ENCODE measurements around the gene ATP6V1G3. TPM values are rescaled to one million over a fixed set of nuclear protein-coding genes. Genes with fewer than 3 reads are reported as not detected.

ATP6V1G3 gene
- total RNA-seq, 1 donor from 2014 or later = not detected

GRCh38 chr1:198559362-198559761 lies 18.9 kb upstream of the ATP6V1G3 start:
- no peaks in the 10 kb centered on the region for H3K9me3 Mint-ChIP-seq

DNA sequence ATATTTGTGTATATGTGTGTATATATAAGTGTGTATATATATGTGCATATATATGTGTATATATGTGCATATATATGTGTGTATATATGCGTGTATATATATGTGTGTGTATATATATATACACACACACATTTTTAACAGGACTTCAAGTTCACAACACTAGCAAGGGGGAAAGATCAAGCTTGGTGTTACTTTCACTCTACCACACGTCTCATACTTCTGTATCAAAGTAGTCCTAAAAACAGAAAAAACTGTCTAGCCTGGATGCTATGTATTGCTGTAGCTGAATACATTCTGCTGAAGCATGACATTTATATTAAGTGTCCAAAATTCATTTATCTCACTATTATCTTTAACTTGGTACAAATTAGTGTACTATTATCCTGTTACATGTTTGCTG lies 17.9 kb upstream of the ATP6V1G3 start:
- Mint-ChIP-seq H3K27ac (ENCODE audit: unreplicated experiment) (no peak overlapping the region), H3K4me1 (no peaks in the 10 kb centered on the region), H3K9me3 (no peaks in the 10 kb centered on the region), H3K36me3 (ENCODE audit: low read depth) (no peaks in the 10 kb centered on the region), H3K4me3 (no peak overlapping the region), H3K27me3 (ENCODE audit: low read depth) (no peaks in the 10 kb centered on the region)
- TF ChIP-seq, protein P1, sequence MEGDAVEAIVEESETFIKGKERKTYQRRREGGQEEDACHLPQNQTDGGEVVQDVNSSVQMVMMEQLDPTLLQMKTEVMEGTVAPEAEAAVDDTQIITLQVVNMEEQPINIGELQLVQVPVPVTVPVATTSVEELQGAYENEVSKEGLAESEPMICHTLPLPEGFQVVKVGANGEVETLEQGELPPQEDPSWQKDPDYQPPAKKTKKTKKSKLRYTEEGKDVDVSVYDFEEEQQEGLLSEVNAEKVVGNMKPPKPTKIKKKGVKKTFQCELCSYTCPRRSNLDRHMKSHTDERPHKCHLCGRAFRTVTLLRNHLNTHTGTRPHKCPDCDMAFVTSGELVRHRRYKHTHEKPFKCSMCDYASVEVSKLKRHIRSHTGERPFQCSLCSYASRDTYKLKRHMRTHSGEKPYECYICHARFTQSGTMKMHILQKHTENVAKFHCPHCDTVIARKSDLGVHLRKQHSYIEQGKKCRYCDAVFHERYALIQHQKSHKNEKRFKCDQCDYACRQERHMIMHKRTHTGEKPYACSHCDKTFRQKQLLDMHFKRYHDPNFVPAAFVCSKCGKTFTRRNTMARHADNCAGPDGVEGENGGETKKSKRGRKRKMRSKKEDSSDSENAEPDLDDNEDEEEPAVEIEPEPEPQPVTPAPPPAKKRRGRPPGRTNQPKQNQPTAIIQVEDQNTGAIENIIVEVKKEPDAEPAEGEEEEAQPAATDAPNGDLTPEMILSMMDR (conservative IDR thresholded peaks at IDR 0.05) = no peak
- no peak for DNase-seq (ENCODE audit: low read depth, low spot score)

More at GRCh38 chr1:198559362-198559761, 18.9 kb upstream of the ATP6V1G3 start:
- Mint-ChIP-seq H3K4me1 (no peaks in the 10 kb centered on the region), H3K27me3 (ENCODE audit: low read depth) (no peaks in the 10 kb centered on the region), H3K36me3 (ENCODE audit: low read depth) (no peaks in the 10 kb centered on the region), H3K4me3 (no peak overlapping the region), H3K27ac (ENCODE audit: unreplicated experiment) (no peak overlapping the region)
- no peak for DNase-seq (ENCODE audit: low read depth, low spot score)
- TF ChIP-seq, protein P1 (conservative IDR thresholded peaks at IDR 0.05) = no peak

- Mint-ChIP-seq H3K27ac (ENCODE audit: unreplicated experiment) (peak overlapping the region; percentile 10), H3K36me3 (ENCODE audit: low read depth) (no peaks in the 10 kb centered on the region), H3K4me1 (no peaks in the 10 kb centered on the region), H3K27me3 (ENCODE audit: low read depth) (no peaks in the 10 kb centered on the region), H3K9me3 (no peaks in the 10 kb centered on the region), H3K4me3 (no peak overlapping the region)
- TF ChIP-seq, protein P1 (conservative IDR thresholded peaks at IDR 0.05) = no peak
- no peak for DNase-seq (ENCODE audit: low read depth, low spot score)
Observed at GRCh38 chr1:198556971-198557370, 16.5 kb upstream of the ATP6V1G3 start.

DNA sequence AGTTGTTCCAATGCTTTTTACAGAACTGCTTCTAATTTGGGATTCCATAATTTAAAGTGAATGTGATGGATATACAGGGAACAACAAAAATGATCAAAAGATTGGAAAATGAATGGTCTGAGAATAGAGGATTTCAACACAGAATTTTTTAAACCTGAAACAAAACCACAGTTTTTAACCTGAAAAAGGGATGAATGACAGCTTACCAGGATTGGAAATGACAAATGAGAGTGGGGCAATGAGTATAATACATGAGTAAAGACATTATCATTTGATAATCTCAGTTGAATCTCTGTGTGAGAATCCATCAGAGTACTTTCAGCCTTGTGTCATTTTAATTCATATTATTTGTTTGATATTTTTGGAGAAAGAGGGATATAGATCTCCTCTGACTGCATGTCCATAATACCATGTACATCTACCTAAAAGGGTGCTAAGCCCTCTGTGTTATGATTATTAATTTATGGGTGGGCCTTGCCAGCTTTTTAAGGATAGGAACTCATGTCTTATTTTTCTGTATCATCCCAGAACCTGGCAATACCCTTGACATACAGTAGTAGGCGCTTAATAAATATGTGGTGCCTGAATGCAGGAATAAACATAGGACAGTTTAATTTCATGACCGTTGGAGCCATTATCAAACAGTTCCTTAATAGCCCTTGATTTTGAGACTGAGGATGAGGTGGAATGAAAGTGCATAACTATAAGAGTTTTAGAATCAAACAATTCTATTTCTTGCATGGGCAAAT lies 12.4 kb upstream of the ATP6V1G3 start:
- Mint-ChIP-seq H3K9me3 (no peaks in the 10 kb centered on the region), H3K4me1 (no peaks in the 10 kb centered on the region), H3K27me3 (ENCODE audit: low read depth) (no peaks in the 10 kb centered on the region), H3K27ac (ENCODE audit: unreplicated experiment) (no peak overlapping the region), H3K36me3 (ENCODE audit: low read depth) (no peaks in the 10 kb centered on the region), H3K4me3 (no peak overlapping the region)
- no peak for DNase-seq (ENCODE audit: low read depth, low spot score)
- TF ChIP-seq, protein P1 (conservative IDR thresholded peaks at IDR 0.05) = no peak

DNA sequence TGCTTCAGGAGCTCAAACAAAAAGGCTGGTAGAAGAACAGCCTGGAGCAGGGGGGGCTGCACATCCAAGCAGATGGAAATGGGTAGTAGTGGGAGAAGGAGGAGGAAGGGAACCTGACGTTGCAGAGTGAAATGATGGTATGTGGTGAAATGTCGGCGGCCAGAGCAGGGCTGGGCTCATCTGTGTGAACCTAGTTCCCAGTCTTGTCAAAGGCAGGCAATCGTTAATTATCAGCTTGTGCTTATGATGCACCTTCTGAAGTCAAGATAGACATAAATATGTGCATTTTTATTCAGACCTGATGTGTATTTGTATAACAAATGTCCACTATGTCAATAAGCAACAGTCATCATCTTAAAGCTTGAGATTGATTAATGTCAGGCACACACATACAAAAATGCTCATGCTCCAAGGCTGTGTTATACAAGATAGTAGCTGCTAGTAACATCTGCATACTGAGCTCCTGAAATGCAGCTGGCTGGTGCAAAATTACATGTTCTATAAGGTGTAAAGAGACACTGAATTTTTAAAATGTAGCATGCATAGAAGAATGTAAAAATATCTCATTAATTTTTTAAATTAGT lies 10.6 kb upstream of the ATP6V1G3 start:
- TF ChIP-seq, protein P1 (conservative IDR thresholded peaks at IDR 0.05) = no peak
- no peak for DNase-seq (ENCODE audit: low read depth, low spot score)
- H3K4me1 Mint-ChIP-seq = no peaks in the 10 kb centered on the region
- no peak overlapping the region for H3K27ac Mint-ChIP-seq (ENCODE audit: unreplicated experiment)
- H3K27me3 Mint-ChIP-seq (ENCODE audit: low read depth) = no peaks in the 10 kb centered on the region
- peaks cover 3% of the 10 kb centered on the region for H3K9me3 Mint-ChIP-seq
- peaks cover 2% of the 10 kb centered on the region for H3K36me3 Mint-ChIP-seq (ENCODE audit: low read depth)
- H3K4me3 Mint-ChIP-seq = no peak overlapping the region

Data from neural crest cell (in vitro differentiated cells).